Middle frontal gyrus (tissue), 1 donor: ENCODE measurements around the gene CACNA2D3.
A peak's percentile ranks its signal among the peaks of the same experiment; 100 is the strongest.

Source experiments
- DNase-seq: peaks from one replicate; pipeline ENCODE4 v3.0.0-alpha.2; 2015; ENCODE audit warnings: low spot score; ENCODE audit errors: extremely low spot score

CACNA2D3 gene

DNA sequence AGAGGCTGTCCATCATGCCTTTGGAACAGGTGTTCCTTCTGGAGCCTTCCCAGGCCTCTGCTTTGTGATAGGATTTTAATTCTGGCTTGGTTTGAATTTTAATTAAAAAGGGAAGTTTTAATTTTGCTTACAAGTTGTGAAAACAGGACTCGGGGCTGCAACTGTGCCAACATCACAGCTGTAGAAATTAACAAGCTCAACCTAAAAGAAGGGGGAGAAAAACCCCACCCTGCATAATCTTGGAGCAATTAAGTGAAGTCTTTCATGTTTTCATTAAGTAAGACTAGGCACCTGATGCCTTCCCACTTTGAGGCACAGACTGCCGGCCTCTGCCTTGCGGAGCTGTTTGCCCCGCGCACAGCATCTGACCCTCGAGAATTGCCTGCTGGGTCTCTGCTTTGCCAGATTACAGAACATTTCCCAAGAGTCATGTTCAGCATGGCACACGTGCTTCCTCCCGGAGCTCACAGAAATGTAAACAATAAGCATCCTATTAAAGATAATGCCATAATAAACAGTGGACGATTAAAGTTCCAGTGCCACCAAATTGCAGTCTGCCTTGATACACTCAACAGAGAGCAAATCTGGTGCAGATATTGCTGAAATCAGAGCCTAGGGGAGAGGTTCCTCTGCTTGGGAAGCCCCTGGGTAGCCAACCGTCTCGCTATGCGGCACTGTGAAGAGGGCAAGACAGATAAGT lies 441.3 kb downstream of the CACNA2D3 start:
- DNase-seq, result no peak

DNA sequence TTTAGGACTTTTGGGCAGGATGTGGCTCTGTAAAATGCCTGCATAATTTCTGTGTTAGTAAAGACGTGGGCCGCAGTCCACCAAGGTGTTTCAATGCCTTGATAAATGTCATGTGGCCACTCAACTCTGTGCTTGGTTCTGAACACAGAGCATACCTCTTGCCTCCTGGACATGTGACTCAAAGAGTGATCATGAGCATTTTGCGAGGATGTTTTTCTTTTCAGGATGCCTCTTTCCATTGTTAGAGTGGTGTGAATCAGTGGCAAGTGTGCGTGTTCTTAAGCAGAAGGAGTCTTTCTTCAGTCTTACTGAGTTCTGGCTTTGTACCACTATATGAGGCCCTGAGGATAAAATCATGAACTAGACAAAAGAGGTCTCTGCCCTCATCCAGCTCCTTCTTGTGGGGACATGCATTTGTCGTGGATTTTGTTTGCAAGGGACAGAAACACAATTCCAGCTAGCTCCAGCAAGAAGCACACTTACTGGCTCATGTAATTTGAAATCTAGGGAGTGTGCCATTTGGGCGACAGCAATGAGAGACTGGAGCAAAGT lies 442.1 kb downstream of the CACNA2D3 start:
- DNase-seq, result no peak

DNA sequence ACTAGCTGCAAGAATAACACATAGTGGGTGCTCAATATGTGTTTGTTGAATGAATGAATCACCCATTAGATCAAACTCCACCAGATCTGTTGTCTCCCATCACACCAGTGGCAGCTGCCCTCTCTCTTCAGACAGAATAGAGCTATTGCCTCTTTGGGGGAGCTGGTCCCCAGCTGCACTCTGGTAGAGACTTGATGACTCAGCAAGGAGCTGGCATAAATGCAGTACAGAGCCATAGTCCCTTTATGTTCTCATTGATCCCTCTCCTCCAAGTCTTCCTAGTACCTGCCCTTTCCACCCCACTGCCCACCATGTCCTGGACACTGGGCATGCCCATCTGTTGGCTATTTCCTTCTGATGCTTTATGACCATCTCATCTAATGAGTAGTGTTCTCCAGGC lies 443.6 kb downstream of the CACNA2D3 start:
- no peak for DNase-seq

DNA sequence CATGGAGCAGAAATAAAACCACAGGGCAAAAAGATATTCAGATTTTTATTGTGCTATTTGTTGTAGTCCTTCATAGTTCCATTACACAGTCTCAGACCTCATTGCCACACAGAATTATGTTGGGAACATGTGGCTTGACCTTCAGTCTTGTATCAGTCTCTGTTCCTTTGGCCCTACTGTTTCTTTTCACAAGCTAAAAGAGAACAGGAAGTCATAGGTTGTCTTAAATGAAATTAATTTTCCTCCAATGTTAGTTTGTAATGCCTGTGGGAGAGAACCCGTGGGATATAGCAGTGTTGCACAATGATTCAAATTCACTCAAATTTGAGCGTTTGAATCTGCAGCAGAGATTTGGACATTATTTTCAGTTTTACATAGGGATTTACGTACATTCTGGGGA lies 445.6 kb downstream of the CACNA2D3 start:
- DNase-seq, result no peak

DNA sequence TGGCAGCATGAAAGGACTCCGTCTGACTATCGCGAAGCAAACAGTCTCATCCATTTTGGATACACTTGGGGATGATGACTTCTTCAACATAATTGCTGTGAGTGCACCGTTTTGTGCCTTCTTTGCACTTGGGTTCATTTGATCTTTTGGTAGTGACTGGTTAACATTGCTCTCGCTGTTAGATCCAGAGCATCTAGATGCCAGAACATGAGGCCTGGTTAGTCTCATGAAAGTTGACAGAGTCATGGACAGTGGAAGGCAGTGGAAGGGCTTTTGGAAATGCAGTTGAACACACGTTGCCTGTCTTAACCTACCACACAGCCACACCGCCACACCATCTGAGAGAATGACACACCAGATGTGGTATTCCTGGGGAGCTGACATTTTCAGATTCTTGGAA lies 447.7 kb downstream of the CACNA2D3 start:
- DNase-seq, result no peak

DNA sequence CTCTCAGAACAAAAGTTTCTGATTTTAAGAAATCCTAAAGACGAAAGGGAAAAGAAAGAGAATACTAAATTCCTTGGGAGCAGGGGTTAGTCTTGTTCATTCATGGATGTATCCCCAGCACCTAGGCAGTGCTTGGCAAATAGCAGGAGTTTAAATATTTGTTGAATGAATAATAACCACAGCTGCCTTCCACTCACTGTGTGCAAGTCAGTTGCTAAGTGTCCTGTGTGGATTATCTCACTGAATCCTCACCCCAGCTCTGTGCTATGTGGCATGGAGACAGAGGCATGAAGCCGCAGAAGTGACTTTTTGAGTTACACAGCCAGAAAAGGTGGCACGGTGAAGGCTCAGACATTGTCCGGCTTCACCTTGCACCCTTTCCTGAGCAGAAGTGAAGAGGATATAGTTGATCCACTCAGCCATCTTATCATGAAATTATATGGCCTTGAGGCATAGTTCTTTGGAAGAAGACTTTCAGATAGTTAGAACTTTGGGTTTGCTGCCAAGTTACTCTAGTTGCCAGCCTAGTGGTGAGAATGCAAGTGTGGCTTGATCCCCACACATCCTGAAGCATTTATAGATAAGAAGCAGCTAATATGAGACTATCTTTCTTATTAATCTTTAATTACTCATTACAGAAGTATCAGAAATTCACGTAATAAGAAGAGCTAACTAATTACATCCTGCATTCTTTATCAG lies 450.0 kb downstream of the CACNA2D3 start:
- no peak for DNase-seq

DNA sequence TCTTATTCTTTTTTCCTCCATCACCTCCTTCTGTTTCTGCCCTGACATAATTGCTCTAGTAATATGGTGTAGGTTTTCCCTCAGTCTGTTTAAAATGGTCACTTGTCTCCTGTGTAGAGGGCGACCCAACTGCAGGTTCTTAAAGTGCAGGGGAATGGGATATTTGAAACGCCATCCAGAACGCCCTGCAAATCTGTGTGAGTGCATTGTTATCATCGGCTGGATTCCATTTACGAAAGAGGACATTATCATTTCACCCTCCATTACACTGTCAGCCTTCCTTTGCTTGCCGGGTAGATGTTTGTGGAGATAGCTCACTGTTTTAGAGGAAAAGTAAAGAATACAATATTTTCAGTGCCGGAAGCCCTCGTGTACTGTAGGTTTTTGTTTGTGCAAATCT lies 451.5 kb downstream of the CACNA2D3 start:
- no peak for DNase-seq

DNA sequence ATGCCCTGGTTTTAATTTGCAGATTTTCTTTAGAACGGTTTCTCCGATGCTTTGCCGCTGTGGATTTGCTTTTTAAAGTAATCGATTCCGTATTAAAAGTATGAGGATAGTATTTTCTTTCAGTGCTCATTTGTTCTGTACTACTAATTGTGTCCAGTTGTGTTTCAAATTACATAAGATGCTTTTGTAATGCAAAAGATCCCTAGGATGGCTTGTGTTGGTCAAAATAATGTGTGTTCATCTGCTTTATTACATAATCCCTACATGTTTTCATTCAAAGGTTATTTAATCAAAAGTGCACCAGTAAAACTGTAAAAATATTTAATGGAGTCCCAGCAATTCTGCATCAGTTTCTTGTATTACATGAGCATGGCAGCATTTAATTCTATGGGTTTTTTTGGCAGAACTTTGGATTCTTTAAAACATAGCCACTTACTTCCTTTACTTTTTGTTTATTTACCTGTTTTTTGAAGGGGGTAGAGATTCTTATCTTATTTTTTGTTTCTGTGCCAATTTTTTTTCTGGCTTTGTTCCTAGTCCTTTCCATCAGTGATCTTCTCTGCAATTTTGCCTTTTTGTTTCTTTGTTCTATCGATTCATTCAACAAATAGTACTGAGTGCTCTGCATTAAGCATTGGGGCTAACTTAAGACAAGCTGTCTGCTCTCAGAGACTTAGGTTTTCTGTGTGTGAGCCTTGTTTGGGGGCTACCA lies 452.7 kb downstream of the CACNA2D3 start:
- DNase-seq, result no peak

DNA sequence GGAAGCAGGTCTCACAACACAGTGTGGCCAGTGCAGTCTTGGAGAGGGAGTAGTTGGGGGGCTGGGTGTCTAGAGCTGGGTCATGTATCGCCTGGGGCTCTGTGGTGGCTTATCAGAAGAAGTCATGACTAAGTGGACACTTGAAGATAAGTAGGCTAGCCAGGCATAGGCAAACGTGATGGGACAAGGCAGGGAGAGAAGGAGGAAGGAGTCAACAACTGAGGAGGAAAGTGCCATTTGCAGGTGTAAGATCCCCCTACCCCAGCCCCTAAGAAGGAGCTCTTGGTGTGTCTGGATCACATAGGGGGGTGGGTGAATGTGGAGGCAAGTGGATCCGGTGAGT lies 453.2 kb downstream of the CACNA2D3 start:
- DNase-seq, result no peak

DNA sequence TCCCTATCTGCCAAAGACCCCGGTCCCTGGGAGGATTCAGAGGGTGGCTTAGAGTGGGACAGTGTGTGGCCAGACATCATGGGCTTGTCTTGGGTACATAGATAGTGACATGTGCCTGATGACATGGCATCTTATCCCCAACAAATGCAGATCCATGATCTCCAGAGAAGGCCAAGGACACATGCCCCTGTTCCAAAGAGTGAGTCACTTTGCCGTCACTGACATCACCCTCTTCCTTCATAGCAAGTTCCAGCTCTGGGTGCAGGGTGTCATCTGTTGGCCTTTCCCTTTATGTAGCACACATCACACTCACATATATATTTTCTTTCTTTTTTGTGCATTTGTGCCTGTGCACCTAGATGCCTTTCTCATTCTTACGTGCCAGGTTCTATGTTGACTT lies 455.0 kb downstream of the CACNA2D3 start:
- DNase-seq, result no peak

DNA sequence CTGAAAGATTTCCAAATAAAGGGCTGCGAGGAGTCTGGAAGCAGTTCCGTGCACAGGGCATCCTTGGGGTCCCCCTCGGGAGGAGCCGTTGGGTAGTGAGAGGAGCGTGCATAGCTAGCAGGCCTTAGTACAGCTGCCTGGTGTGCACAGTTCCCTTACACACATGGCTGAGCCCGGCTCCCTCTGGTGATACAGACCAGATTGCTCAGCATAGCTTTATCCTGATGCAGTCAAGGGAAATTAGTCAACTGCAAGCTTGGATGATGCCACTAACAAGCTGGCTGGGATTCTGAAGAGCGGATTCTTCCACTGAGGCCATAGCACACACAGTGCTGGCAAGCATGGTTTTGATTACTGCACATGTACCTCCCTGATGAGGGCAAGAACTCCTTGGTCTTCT lies 456.1 kb downstream of the CACNA2D3 start:
- no peak for DNase-seq

DNA sequence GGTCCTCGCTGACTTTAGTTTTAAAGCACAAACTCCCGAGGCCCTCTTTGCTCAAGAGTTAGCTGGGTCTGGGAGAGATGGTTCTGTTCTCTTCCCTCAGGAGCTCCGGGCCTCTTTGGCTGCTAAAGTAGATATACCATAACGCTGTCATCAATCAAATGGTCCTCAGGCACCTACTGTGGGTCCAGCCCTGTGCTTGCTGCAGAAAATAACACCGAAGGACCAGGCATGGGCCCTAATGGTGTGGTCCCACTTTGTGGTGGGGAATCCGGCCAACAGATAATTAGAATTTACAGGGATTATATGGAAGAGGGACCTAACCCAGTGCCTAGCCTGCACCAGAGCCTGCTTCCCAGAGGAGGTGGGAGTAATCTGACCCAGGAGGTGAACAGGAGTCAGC lies 458.1 kb downstream of the CACNA2D3 start:
- no peak for DNase-seq

DNA sequence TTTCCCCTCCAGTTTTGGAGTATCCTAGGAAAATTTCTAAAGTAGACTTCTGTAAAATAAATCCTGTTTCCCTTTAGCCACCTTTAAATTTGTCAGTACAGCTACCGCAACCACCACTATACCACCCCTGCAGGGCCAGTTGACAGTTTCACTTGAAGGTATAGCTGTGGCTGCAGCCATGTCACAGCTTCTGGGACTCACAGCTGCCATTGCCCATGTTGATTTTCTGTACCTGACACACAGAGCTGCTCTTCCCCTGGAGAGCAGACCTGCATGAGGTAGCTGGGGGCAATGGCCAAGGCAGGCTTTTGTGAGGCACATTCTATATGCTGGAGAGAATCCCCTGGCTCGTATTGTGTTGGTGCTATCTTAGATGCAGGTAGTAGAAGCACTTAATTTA lies 460.1 kb downstream of the CACNA2D3 start:
- no peak for DNase-seq

DNA sequence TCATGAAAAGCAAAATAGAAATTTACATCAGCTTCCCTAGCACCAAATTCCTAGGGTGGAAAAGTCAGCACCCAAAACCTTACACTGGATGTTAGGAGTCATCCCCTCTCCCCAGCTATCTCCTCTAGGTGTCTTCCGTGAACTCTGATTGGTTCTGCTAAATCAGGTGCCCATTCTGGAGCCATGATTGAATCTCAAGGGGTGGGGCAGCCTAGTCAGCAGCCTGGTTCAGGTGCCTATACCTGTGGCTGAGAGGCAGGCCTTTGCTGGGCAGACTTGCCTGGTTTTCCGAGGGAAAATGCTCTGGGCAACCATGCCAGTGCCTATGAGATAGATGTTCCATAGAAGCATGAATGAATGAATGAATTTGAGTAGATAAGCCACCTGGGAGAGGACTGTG lies 468.8 kb downstream of the CACNA2D3 start:
- no peak for DNase-seq

DNA sequence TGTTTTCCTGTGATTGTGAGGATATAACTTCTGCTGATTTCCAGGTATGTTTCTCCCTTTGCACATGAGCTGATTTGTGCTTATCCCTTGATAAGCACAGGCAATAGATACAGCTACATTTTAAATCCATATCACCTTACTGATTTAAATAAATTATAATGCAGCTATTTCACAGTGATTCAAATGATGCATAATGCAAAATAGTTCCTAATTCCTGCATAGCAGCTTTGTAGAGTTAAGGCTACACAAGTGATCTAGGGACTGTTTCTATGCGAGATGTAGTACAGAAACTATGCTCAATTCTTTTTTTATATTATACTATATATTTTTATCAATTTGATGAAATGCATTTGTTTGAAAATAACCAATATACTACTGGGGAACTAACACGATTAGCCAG lies 471.3 kb downstream of the CACNA2D3 start:
- DNase-seq, result no peak

DNA sequence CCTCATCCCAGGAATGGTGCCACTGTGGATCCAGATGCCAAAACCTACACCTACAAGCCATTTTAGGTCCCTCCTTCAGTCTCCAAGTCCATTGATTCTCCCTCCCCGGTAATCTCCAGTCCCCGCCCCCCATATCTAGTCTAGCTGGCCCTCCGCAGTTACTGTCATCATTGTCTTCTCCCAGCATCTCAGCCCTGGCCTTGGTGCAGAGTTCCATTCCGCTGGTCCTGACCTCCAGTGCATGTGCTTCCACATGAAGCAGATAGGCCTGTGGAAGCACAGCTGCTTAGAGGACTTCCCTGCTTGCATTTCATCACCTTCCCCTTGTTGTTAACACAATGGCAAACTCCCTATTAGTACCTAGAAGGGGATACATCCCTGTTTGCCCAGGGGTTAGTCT lies 473.7 kb downstream of the CACNA2D3 start:
- no peak for DNase-seq

DNA sequence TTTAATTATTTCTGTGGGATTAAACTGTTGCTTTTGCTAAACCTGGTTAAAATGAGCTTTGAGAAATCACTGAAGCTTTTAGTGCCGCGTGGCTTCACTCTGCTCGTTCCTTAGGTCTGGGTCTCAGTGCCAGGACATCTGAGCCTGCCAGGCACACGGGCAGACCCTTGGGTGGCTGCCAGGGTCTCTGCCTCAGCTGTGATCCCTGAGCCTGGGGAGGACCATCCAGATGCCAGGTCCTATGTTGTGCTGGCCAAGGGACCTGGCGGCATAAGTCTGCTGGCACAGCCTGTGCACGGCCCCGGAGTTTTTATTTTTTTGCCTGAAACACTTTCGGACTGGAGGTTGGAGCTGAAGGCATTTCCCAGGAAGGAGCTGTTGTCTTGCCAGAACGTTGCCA lies 477.4 kb downstream of the CACNA2D3 start:
- peak; percentile 9 for DNase-seq

DNA sequence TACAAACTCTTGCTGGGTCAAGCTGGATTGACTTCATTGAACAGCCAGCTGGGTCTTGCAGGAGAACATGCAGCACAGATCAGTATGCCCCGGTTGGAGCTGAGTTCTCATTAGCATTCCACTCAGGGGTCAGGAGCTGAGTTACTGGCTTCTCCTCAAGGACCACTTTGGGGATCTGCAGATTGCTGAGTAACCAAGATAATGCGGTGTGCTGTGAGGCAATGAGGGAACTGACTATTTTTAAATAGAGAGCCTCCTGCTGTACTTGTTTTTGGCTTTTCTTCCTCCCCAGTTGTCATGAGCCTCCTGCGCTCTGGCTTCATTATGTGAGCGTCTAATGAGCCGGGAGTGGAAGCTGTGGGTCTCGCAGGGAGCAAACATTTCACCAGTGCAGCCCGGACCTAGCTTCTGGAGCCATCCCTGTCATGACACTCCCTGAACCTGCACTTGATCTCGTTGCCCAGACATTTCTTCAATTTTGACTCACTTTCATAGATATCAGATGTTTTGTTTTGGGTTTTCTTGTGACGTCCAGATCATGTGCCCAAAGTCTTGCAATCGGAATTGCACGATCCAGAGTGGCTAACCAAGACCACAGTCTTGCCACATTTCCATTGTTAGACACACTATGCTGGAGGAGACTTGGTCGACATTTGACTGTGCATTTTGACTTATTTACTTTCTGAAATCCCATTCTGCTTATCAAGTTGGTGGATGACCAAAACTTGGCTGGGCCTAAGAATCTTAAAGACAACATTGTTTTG lies 478.3 kb downstream of the CACNA2D3 start:
- DNase-seq, result peak; percentile 39

DNA sequence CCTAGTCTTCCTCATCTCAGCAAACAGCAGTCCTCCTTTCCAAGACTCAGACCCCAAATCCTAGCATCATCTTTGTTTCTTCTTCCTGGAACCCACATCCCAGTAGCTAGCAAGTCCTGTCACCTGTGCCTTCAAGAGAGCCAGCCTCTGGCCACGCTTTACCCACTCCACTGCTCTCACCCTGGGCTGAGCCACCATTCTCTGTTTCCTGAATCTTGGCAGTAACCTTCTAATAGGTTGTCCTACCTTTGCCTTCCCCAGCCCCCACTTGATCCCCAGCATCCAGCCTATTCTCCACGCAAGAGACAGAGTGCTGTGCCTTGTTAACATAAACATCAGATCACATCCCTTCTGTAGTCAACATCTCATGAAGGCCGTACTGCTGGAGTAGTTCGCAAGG lies 482.1 kb downstream of the CACNA2D3 start:
- DNase-seq, result no peak

DNA sequence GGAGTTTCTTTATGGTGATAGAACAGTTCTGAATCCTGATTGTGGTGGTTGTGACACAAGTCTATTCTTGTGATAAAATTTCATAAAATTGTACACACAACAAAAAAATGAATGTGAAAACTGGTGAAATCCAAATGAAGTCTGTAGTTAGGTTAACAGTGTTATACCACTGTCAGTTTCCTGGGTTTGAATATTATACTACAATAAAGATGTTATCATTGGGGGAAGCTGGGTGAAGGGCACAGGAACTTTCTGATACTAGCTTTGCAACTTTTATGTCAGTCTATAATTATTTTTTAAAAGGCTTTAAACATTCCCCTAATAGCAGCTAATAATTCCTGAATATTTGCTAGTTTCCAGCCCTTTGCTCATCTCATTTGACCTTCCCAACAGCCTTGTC lies 485.7 kb downstream of the CACNA2D3 start:
- no peak for DNase-seq

DNA sequence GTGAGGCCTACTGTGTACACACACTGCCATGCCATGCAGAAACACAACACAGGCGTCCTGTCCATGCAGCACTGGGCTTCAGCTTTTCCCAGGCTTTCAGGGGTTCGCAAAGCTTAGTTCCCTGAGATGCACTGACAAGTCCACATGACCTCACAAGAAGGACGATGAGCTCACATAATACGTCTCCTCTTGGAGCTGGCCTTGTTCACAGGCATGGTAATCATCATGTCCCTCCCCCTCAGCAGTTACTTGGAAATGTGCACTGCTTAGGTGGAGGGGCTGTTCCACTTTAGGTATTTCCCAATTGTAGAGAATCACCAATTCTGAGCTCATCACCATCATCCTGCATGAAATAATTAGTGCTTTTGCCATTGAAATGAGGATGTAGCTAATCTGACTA lies 496.7 kb downstream of the CACNA2D3 start:
- no peak for DNase-seq

DNA sequence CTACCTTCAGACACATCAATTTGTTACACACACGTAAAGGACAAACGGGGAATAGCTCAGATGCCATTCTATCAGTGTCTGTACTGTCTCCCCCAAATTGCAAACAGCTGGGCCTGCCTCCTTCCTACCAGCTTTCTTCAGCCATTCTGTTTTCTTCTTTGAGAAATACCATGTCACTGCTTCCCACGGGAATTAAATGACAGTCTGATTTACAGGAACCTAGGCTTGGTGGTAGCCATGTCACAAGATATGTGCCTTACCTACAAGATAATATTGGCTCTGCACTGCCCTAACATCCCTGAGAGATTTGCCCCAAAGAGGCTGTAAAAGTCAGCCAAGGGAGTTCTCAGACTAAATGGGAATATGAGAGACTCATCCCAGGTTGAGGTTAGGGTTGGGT lies 497.2 kb downstream of the CACNA2D3 start:
- DNase-seq, result no peak
